Parathyroid adenoma (tissue), 2 donors: Measurements from ENCODE around the gene FAM20C.

Source experiments
- H2AFZ ChIP-seq: fragments of 300-600 bp; sonication (generic); one replicate; pipeline ENCODE4 v1.7.0; 2017; ENCODE audit warnings: antibody characterized with exemption, mild to moderate bottlenecking
- H3K27ac ChIP-seq: fragments of 300-600 bp; sonication (generic); one replicate; pipeline ENCODE4 v1.7.0; 2017
- H3K27me3 ChIP-seq: fragments of 300-600 bp; sonication (generic); one replicate; pipeline ENCODE4 v1.7.0; 2017; ENCODE audit warnings: low read length; ENCODE audit not compliant: control insufficient read depth, insufficient read depth
- H3K36me3 ChIP-seq: fragments of 300-600 bp; sonication (generic); one replicate; pipeline ENCODE4 v1.7.0; 2017; ENCODE audit warnings: low read length; ENCODE audit not compliant: control insufficient read depth, insufficient read depth
- H3K4me1 ChIP-seq: fragments of 300-600 bp; sonication (generic); one replicate; pipeline ENCODE4 v1.7.0; 2017; ENCODE audit warnings: control low read depth
- H3K4me2 ChIP-seq: fragments of 300-600 bp; sonication (generic); one replicate; pipeline ENCODE4 v1.7.0; 2017; ENCODE audit warnings: low read length
- H3K4me3 ChIP-seq: fragments of 300-600 bp; sonication (generic); one replicate; pipeline ENCODE4 v1.7.0; 2017; ENCODE audit warnings: low read depth, low read length
- H3K79me2 ChIP-seq: fragments of 300-600 bp; sonication (generic); one replicate; pipeline ENCODE4 v1.7.0; 2017; ENCODE audit warnings: control low read depth
- H3K9ac ChIP-seq: fragments of 300-600 bp; sonication (generic); one replicate; pipeline ENCODE4 v1.7.0; 2017; ENCODE audit warnings: mild to moderate bottlenecking
- H3K9me3 ChIP-seq: fragments of 300-600 bp; sonication (generic); one replicate; pipeline ENCODE4 v1.7.0; 2017; ENCODE audit warnings: low read length; ENCODE audit not compliant: control insufficient read depth
- CTCF ChIP-seq: fragments of 300-600 bp; sonication (generic); IDR thresholded peaks from one replicate; pipeline ENCODE4 v1.7.0; 2017; ENCODE audit warnings: antibody characterized with exemption, mild to moderate bottlenecking
- donor health status: primary hyperparathyroidism.

The FAM20C gene

GRCh38 chr7:254337-255037 is 62.1 kb downstream of the FAM20C start:
- no peaks in the 10 kb centered on the region for H3K4me1 ChIP-seq
- no peaks in the 10 kb centered on the region for H3K36me3 ChIP-seq

DNA sequence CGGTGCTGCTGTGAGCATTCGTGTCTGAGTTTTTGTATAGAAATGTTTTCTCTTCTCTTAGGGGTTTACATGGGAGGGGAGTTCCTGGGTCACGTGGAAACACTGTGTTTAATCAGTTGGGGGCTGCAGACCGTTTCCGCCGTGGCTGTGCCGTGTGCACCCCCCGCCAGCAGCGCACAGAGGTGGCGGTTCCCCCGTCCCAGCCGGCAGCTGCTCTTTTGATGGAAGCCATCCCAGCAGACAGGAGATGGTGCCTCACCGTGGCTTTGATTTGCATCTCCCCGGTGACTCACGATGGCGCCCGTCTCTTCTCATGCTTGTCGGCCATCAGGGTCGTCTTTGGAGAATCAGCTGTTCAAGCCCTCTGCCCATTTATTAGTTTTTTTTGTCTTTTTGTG is 62.7 kb downstream of the FAM20C start:
- Histone ChIP-seq H3K79me2 (no peaks in the 10 kb centered on the region), H3K4me1 (no peaks in the 10 kb centered on the region), H2AFZ (no peak overlapping the region), H3K27ac (no peak overlapping the region), H3K9ac (no peak overlapping the region), H3K9me3 (no peaks in the 10 kb centered on the region), H3K4me3 (no peak overlapping the region), H3K27me3 (no peaks in the 10 kb centered on the region), H3K4me2 (no peak overlapping the region), H3K36me3 (no peaks in the 10 kb centered on the region)
- no peak for TF ChIP-seq CTCF

More at GRCh38 chr7:254337-255037, 62.1 kb downstream of the FAM20C start:
- H3K9me3 ChIP-seq = no peaks in the 10 kb centered on the region
- no peaks in the 10 kb centered on the region for H3K27me3 ChIP-seq
- no peak for TF ChIP-seq CTCF
- H3K4me3 ChIP-seq = no peak overlapping the region
- H2AFZ ChIP-seq = no peak overlapping the region
- no peak overlapping the region for H3K4me2 ChIP-seq
- H3K27ac ChIP-seq = no peak overlapping the region
- H3K79me2 ChIP-seq = no peaks in the 10 kb centered on the region
- no peak overlapping the region for H3K9ac ChIP-seq

DNA sequence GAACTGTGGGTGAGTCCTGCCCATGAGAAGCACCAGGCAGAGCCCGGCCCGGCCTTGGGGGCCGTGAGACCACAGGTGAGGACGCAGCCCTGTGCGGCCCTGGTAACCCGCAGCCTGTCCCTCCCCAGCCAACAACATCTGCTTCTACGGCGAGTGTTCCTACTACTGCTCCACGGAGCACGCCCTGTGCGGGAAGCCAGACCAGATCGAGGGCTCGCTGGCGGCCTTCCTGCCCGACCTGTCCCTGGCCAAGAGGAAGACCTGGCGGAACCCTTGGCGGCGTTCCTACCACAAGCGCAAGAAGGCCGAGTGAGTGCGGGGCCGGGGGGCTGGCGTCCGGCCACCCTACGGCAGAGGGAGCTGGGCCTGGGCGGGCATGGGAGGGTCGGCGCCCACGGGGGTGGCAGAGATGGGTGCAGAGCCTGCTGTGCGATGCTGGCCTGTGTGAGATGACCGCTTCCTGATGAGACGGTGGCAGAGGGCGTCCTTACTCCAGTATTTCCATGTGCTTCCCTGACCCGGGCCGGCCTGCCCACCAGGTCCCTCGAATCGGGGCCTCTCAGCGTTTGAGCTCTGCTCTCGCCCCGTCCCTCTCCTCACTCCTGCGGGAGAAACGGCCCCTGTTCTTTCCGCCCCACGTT is 63.5 kb downstream of the FAM20C start:
- Histone ChIP-seq H3K9me3 (no peaks in the 10 kb centered on the region), H3K36me3 (no peaks in the 10 kb centered on the region), H3K4me1 (no peaks in the 10 kb centered on the region), H3K4me2 (no peak overlapping the region), H2AFZ (no peak overlapping the region), H3K9ac (no peak overlapping the region), H3K79me2 (no peaks in the 10 kb centered on the region), H3K27me3 (no peaks in the 10 kb centered on the region), H3K4me3 (no peak overlapping the region), H3K27ac (no peak overlapping the region)
- no peak for TF ChIP-seq CTCF

- Histone ChIP-seq H3K4me2 (no peak overlapping the region), H3K4me3 (no peak overlapping the region), H3K9ac (no peak overlapping the region), H3K27me3 (no peaks in the 10 kb centered on the region), H3K4me1 (no peaks in the 10 kb centered on the region), H3K27ac (no peak overlapping the region), H3K36me3 (no peaks in the 10 kb centered on the region), H2AFZ (no peak overlapping the region), H3K9me3 (no peaks in the 10 kb centered on the region), H3K79me2 (no peaks in the 10 kb centered on the region)
- no peak for TF ChIP-seq CTCF
Measured at GRCh38 chr7:256461-256940, 64.1 kb downstream of the FAM20C start.
